NB4 (cell line): Measurements from ENCODE around the gene GDNF.

Experiments used
- DNase-seq: peaks from one replicate; pipeline ENCODE4 v3.0.0; 2010; ENCODE audit warnings: low read depth
- H3K4me3 ChIP-seq: one replicate; pipeline ENCODE4 v1.5.1; 2011; ENCODE audit warnings: mild to moderate bottlenecking, low read depth, low read length, moderate library complexity
- CTCF ChIP-seq: IDR thresholded peaks from one replicate; pipeline ENCODE4 v1.5.1; 2012; ENCODE audit warnings: low read depth, low read length
- MAX ChIP-seq: IDR thresholded peaks from 2 replicates; pipeline ENCODE4 v1.6.1; 2011; ENCODE audit warnings: low read depth, low read length
- MYC ChIP-seq: IDR thresholded peaks from 2 replicates; pipeline ENCODE4 v1.6.1; 2011; ENCODE audit warnings: low read depth, low read length
- POLR2A ChIP-seq: IDR thresholded peaks from 2 replicates; pipeline ENCODE4 v1.6.1; 2011; ENCODE audit warnings: mild to moderate bottlenecking; ENCODE audit not compliant: insufficient read length; ENCODE audit errors: extremely low read depth

Gene GDNF

GRCh38 chr5:37851305-37851704 lies 11.5 kb upstream of the GDNF start:
- no peak overlapping the region for H3K4me3 ChIP-seq
- DNase-seq: no peak
- TF ChIP-seq CTCF: no peak
- TF ChIP-seq POLR2A: no peak
- TF ChIP-seq MAX: no peak
- no peak for TF ChIP-seq MYC

- H3K4me3 ChIP-seq: no peak overlapping the region
- no peak for DNase-seq
Measured at GRCh38 chr5:37850226-37850865, 10.5 kb upstream of the GDNF start.

GRCh38 chr5:37849641-37850040 lies 9.8 kb upstream of the GDNF start:
- no peak for DNase-seq
- TF ChIP-seq CTCF: no peak
- no peak for TF ChIP-seq MAX
- no peak for TF ChIP-seq MYC
- TF ChIP-seq POLR2A: no peak
- H3K4me3 ChIP-seq: no peak overlapping the region

More at GRCh38 chr5:37850226-37850865, 10.5 kb upstream of the GDNF start:
- no peak for TF ChIP-seq MAX
- no peak for TF ChIP-seq CTCF
- no peak for TF ChIP-seq MYC
- TF ChIP-seq POLR2A: no peak

GRCh38 chr5:37847978-37848425 lies 8.2 kb upstream of the GDNF start:
- H3K4me3 ChIP-seq: no peak overlapping the region
- no peak for TF ChIP-seq POLR2A
- TF ChIP-seq CTCF: no peak
- no peak for TF ChIP-seq MAX
- no peak for TF ChIP-seq MYC
- peak; percentile 62 for DNase-seq

GRCh38 chr5:37846786-37847310 lies 7.0 kb upstream of the GDNF start:
- TF ChIP-seq MYC (no peak), POLR2A (no peak), MAX (no peak), CTCF (no peak)
- no peak for DNase-seq
- no peak overlapping the region for H3K4me3 ChIP-seq

- DNase-seq: no peak
- TF ChIP-seq POLR2A: no peak
- no peak for TF ChIP-seq MAX
- no peak for TF ChIP-seq CTCF
- no peak for TF ChIP-seq MYC
- no peak overlapping the region for H3K4me3 ChIP-seq
Measured at GRCh38 chr5:37844009-37844408, 4.2 kb upstream of the GDNF start.
